ENCODE measurements around the gene ELAVL3. TPM values are rescaled to one million over a fixed set of nuclear protein-coding genes. Genes with fewer than 3 reads are reported as not detected.
A peak's percentile ranks its signal among the peaks of the same experiment; 100 is the strongest.
"Not testable (repeated sequence)": the region's sequence is repeated elsewhere in the genome, so short reads cannot be mapped to it uniquely, and the experiment has no call there.

The ELAVL3 gene
- total and polyA plus RNA-seq, 7 experiments from 2014 or later: 0.19 TPM; not detected in 6

DNA sequence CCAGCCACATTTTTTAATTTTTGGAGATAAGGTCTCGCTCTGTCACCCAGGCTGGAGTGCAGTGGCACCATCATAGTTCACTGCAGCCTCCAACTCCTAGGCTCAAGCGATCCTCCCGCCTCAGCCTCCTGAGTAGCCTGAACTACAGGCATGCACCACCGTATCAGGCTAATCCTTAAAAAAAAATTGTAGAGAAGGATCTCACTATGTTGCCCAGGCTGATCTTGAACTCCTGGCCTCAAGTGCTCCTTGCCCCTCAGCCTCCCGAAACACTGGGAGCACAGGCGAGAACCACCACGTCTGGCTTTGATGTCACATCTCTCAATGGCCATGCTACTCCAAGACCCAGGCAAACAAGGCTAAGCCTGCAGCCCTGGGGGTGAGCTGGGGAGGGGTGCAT is 24.2 kb downstream of the ELAVL3 start:
- no peak overlapping the region for H3K27ac ChIP-seq (ENCODE audit: low read depth, low read length)
- H3K27me3 ChIP-seq (ENCODE audit: control insufficient read depth in 2 of 2, insufficient read depth in 2 of 2, low read length in 2 of 2): no peaks in the 10 kb centered on the region
- H3K4me1 Mint-ChIP-seq: peaks cover 0 to 3% (median 0%) of the 10 kb centered on the region in 7 donors
- intact Hi-C loops (cut with micrococcal nuclease): no loop called here
- DNase-seq (no peak), ATAC-seq (no peak)
- POLR2A ChIA-PET: no interaction called here
- H3K27me3 Mint-ChIP-seq: peaks cover 0 to 11% (median 4%) of the 10 kb centered on the region in 5 donors
- no peaks in the 10 kb centered on the region for H3K36me3 Mint-ChIP-seq
- no peak overlapping the region for H3K4me3 Mint-ChIP-seq
- CTCF ChIA-PET: interaction anchor here (0.7 kb wide), 1 partner anchor 42 kb away, joined by 3 read pairs; no protein-coding TSS in a partner anchor
- H3K36me3 ChIP-seq (ENCODE audit: control insufficient read depth in 2 of 3, insufficient read depth in 3 of 3, low read length in 3 of 3): no peaks in the 10 kb centered on the region
- no peaks in the 10 kb centered on the region for H3K4me1 ChIP-seq (ENCODE audit: control insufficient read depth in 2 of 2, insufficient read depth in 2 of 2, low read length in 2 of 2)
- H3K9me3 Mint-ChIP-seq: peaks cover 0 to 2% (median 0%) of the 10 kb centered on the region in 11 donors
- no peak overlapping the region for H3K27ac Mint-ChIP-seq
- H3K9me3 ChIP-seq (ENCODE audit: control insufficient read depth in 2 of 3, low read length in 3 of 3): no peaks in the 10 kb centered on the region
- no peak overlapping the region for H3K4me3 ChIP-seq (ENCODE audit: low read length)

DNA sequence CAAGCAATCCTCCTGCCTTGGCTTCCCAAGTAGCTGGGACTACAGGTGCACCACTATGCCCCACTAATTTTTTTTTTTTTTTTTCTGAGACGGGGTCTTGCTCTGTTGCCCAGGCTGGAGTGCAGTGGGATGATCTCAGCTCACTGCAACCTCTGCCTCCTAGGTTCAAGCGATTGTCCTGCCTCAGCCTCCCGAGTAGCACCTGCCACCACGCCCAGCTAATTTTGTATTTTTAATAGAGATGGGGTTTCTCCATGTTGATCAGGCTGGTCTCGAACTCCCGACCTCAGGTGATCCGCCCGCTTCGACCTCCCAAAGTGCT is 25.7 kb downstream of the ELAVL3 start:
- H3K27ac Mint-ChIP-seq; H3K4me3 ChIP-seq (ENCODE audit: low read length); H3K9me3 Mint-ChIP-seq; ATAC-seq; H3K4me1 ChIP-seq (ENCODE audit: control insufficient read depth in 2 of 2, insufficient read depth in 2 of 2, low read length in 2 of 2); POLR2A ChIA-PET; H3K4me3 Mint-ChIP-seq; H3K36me3 ChIP-seq (ENCODE audit: control insufficient read depth in 2 of 3, insufficient read depth in 3 of 3, low read length in 3 of 3); H3K27ac ChIP-seq (ENCODE audit: low read depth, low read length); H3K36me3 Mint-ChIP-seq; H3K9me3 ChIP-seq (ENCODE audit: control insufficient read depth in 2 of 3, low read length in 3 of 3); intact Hi-C loops (cut with micrococcal nuclease); H3K27me3 Mint-ChIP-seq; H3K4me1 Mint-ChIP-seq; DNase-seq; H3K27me3 ChIP-seq (ENCODE audit: control insufficient read depth in 2 of 2, insufficient read depth in 2 of 2, low read length in 2 of 2): not testable (repeated sequence)
- CTCF ChIA-PET: interaction anchor here (0.6 kb wide), 1 partner anchor 28 kb away, joined by 3 read pairs; no protein-coding TSS in a partner anchor

DNA sequence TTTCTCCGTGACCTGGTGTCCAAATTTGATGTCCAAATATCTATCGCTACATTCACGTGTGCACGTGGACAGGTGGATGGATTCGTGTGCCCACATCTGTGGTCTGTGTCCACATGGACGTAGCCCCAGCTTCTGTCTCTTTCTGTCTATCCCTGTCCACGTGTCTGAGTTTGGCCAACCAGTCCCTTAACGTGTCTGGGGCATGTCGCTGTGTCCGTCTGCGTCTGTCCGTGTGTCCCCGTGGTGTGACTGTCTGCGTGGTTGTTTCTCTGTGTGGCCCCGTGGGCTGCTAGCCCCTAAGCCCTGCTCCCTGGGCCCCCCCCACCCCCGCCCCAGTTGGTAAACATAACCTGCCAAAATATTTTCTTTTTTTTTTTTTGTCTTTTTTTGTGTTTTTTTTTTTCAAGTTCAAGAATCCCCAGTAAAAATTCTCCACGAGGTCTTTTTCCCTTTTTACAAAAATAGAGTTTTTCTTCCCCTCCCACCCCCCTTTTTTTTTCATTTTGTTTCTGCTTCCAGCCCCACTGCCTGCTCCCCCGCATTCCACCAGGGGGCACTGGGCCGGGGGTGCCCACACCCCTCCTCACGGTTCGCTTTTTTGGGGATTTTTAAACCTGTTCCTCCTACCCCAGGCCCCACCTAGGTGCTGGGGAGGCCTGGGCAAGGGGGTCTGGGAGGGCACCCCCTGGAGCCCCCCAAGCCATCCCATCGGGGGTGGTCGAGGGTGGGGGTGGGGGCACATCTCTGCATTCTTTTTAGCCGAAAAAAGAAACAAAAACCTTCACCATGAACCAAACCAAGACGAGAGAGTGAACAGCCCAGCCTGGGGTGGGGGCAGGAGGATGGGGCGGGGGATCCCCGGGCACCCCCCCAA is 27.1 kb downstream of the ELAVL3 start:
- CTCF ChIA-PET: no interaction called here
- peak; percentile 58 for ATAC-seq

DNA sequence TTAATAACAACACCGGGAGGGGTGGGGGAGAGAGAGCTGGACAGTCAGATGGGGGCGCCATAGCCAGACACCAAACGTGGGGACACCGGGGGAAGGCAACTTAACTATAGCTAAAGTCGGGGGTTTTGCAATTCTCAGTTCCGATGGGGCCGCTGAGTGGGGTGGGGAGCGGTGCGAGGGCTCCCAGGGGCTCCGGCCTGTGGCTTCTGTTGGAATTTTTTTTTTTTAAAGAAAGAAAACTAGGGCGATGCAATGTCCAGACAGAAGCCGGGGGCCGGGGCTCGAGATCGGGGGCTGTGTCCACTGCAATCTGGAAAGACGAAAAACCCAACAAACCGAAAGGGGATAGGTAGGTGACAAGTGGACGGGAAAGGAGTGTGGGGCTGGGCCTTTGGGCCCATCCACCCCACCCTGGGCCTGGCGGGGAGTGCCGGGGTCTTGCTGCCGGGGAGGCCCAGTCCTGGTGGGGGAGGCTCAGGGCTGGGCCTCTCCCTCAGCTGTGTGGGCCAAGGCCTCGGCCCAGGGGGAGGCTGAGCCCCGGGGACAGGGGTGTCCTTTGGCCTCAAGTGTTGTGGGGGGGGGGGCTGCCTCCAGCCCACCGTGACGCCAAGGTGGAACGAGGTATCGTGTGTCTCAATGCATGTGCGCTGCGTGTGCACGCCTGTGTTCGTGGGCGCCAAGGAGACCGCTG is 28.1 kb downstream of the ELAVL3 start:
- intact Hi-C loops (cut with micrococcal nuclease): loop anchor here in 1 of 2 donors (5.0 kb wide), 1 partner anchor 135 kb away; no protein-coding TSS in a partner anchor
- POLR2A ChIA-PET: no interaction called here
- Histone ChIP-seq H3K4me1 (ENCODE audit: control insufficient read depth in 2 of 2, insufficient read depth in 2 of 2, low read length in 2 of 2) (no peaks in the 10 kb centered on the region), H3K36me3 (ENCODE audit: control insufficient read depth in 2 of 3, insufficient read depth in 3 of 3, low read length in 3 of 3) (peaks cover 0 to 17% (median 0%) of the 10 kb centered on the region in 3 experiments), H3K9me3 (ENCODE audit: control insufficient read depth in 2 of 3, low read length in 3 of 3) (no peaks in the 10 kb centered on the region), H3K4me3 (ENCODE audit: low read length) (no peak overlapping the region), H3K27ac (ENCODE audit: low read depth, low read length) (no peak overlapping the region), H3K27me3 (ENCODE audit: control insufficient read depth in 2 of 2, insufficient read depth in 2 of 2, low read length in 2 of 2) (no peaks in the 10 kb centered on the region)
- Mint-ChIP-seq H3K36me3 (no peaks in the 10 kb centered on the region), H3K27me3 (no peaks in the 10 kb centered on the region), H3K27ac (no peak overlapping the region), H3K4me3 (no peak overlapping the region), H3K4me1 (peaks cover 0 to 3% (median 0%) of the 10 kb centered on the region in 7 donors), H3K9me3 (peaks cover 0 to 2% (median 0%) of the 10 kb centered on the region in 11 donors)
- CTCF ChIA-PET: interaction anchor here (0.9 kb wide), 1 partner anchor 71 kb away, joined by 4 read pairs; no protein-coding TSS in a partner anchor
- DNase-seq: no peak
- no peak for ATAC-seq

More for the DNA sequence above, 27.1 kb downstream of the ELAVL3 start:
- Histone ChIP-seq H3K27me3 (ENCODE audit: control insufficient read depth in 2 of 2, insufficient read depth in 2 of 2, low read length in 2 of 2) (no peaks in the 10 kb centered on the region), H3K27ac (ENCODE audit: low read depth, low read length) (no peak overlapping the region), H3K4me3 (ENCODE audit: low read length) (no peak overlapping the region), H3K36me3 (ENCODE audit: control insufficient read depth in 2 of 3, insufficient read depth in 3 of 3, low read length in 3 of 3) (peaks cover 0 to 8% (median 0%) of the 10 kb centered on the region in 3 experiments), H3K9me3 (ENCODE audit: control insufficient read depth in 2 of 3, low read length in 3 of 3) (no peaks in the 10 kb centered on the region), H3K4me1 (ENCODE audit: control insufficient read depth in 2 of 2, insufficient read depth in 2 of 2, low read length in 2 of 2) (no peaks in the 10 kb centered on the region)
- Mint-ChIP-seq H3K27me3 (no peaks in the 10 kb centered on the region), H3K4me3 (peak overlapping the region in 1 of 10 donors; percentile 38), H3K36me3 (no peaks in the 10 kb centered on the region), H3K27ac (no peak overlapping the region), H3K4me1 (peaks cover 0 to 3% (median 0%) of the 10 kb centered on the region in 7 donors), H3K9me3 (peaks cover 0 to 2% (median 0%) of the 10 kb centered on the region in 11 donors)
- intact Hi-C loops (cut with micrococcal nuclease): loop anchor here in 1 of 2 donors (5.0 kb wide), 1 partner anchor 134 kb away; no protein-coding TSS in a partner anchor
- POLR2A ChIA-PET: no interaction called here
- DNase-seq: peak in 3 of 9 donors; percentile 9 to 15 (median 12)

DNA sequence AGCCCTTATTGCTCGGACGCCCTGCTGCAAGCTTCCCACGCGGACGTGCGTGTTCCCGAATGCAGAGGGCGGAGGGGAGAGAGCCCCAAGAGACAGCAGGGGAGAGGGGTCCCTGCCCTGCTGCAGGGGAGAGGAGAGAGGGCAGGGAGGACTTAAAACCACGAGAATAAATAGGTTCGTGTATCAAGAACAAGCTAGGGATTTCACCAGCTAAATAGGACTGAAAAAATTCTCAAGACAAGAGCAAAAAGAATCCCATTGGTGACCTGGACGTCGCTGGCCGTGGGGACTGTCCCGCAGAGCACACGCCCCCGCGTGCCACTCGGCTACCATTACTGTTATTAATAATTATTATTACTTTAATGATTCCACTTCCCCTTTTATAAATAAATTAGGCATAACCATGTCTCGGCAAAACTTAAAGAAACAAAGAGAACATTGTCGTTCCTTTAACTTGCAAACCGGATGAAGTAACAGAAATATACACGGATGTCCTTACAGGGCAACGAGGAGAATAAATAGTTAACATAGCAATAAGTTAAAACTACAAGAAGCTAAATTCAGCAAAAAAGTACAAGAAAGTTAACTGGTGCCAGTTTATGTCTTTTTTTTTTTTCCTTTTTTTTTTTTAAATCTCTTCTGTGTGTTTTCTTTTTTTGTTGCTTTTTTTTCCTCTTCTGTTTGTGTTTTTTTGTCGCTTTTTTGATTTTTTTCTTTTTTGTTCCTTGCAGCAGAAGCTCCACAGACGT is 28.8 kb downstream of the ELAVL3 start:
- H3K27me3 ChIP-seq (ENCODE audit: control insufficient read depth in 2 of 2, insufficient read depth in 2 of 2, low read length in 2 of 2): no peaks in the 10 kb centered on the region
- Mint-ChIP-seq H3K9me3 (peaks cover 0 to 2% (median 0%) of the 10 kb centered on the region in 11 donors), H3K27me3 (no peaks in the 10 kb centered on the region), H3K36me3 (no peaks in the 10 kb centered on the region), H3K4me3 (no peak overlapping the region), H3K27ac (peak overlapping the region in 1 of 9 donors; percentile 41), H3K4me1 (peaks cover 0 to 3% (median 0%) of the 10 kb centered on the region in 7 donors)
- ChIA-PET CTCF (interaction anchor here (0.6 to 0.9 kb wide), 2 partner anchors 71 to 169 kb away, joined by 4 read pairs; no protein-coding TSS in a partner anchor), POLR2A (no interaction called here)
- intact Hi-C loops (cut with micrococcal nuclease): loop anchor here in 1 of 2 donors (5.0 kb wide), 1 partner anchor 135 kb away; no protein-coding TSS in a partner anchor
- no peak overlapping the region for H3K4me3 ChIP-seq (ENCODE audit: low read length)
- H3K27ac ChIP-seq (ENCODE audit: low read depth, low read length): no peak overlapping the region
- no peak for DNase-seq
- no peaks in the 10 kb centered on the region for H3K4me1 ChIP-seq (ENCODE audit: control insufficient read depth in 2 of 2, insufficient read depth in 2 of 2, low read length in 2 of 2)
- ATAC-seq: no peak
- H3K9me3 ChIP-seq (ENCODE audit: control insufficient read depth in 2 of 3, low read length in 3 of 3): no peaks in the 10 kb centered on the region
- H3K36me3 ChIP-seq (ENCODE audit: control insufficient read depth in 2 of 3, insufficient read depth in 3 of 3, low read length in 3 of 3): peaks cover 0 to 25% (median 0%) of the 10 kb centered on the region in 3 experiments

DNA sequence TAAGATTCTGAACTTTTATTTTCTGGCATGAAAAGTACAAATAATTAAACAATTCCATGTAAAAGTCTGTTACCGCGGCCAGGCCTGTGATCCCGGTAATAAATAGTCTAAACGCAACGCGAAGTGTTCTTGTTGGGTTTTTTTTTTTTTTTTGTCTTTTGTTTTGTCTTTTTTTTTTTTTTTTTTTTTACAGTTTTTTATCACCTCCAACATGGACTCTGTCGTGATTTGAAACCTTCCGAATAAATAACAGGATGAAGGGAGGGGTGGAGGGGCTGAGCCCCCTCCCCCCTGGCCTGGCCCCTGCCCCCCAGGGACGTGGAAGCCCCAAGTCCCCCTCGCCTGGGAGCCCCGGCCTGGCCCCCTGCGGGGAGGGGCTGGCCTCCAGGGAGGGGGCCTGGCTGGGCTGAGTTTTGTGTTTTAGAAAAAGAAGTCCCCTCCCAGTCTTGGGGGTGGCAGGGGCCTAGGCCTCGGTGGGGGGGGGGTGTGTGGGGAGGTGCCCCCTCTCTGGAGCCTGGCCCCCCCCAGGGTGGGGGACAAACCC is 29.4 kb downstream of the ELAVL3 start:
- H3K9me3 ChIP-seq (ENCODE audit: control insufficient read depth in 2 of 3, low read length in 3 of 3): no peaks in the 10 kb centered on the region
- peaks cover 0 to 2% (median 0%) of the 10 kb centered on the region in 11 donors for H3K9me3 Mint-ChIP-seq
- H3K27me3 ChIP-seq (ENCODE audit: control insufficient read depth in 2 of 2, insufficient read depth in 2 of 2, low read length in 2 of 2): no peaks in the 10 kb centered on the region
- CTCF ChIA-PET: interaction anchor here (0.6 kb wide), 1 partner anchor 68 kb away, joined by 4 read pairs; no protein-coding TSS in a partner anchor
- H3K4me3 ChIP-seq (ENCODE audit: low read length): no peak overlapping the region
- no peak overlapping the region for H3K27ac ChIP-seq (ENCODE audit: low read depth, low read length)
- intact Hi-C loops (cut with micrococcal nuclease): loop anchor here in 1 of 2 donors (5.0 kb wide), 1 partner anchor 136 kb away; no protein-coding TSS in a partner anchor
- H3K4me1 Mint-ChIP-seq: peaks cover 0 to 3% (median 0%) of the 10 kb centered on the region in 7 donors
- DNase-seq (no peak), ATAC-seq (no peak)
- no peaks in the 10 kb centered on the region for H3K4me1 ChIP-seq (ENCODE audit: control insufficient read depth in 2 of 2, insufficient read depth in 2 of 2, low read length in 2 of 2)
- H3K27ac Mint-ChIP-seq: no peak overlapping the region
- H3K36me3 Mint-ChIP-seq: peaks cover 0 to 2% (median 0%) of the 10 kb centered on the region in 5 donors
- H3K27me3 Mint-ChIP-seq: no peaks in the 10 kb centered on the region
- peaks cover 0 to 31% (median 0%) of the 10 kb centered on the region in 3 experiments for H3K36me3 ChIP-seq (ENCODE audit: control insufficient read depth in 2 of 3, insufficient read depth in 3 of 3, low read length in 3 of 3)
- no peak overlapping the region for H3K4me3 Mint-ChIP-seq
- POLR2A ChIA-PET: no interaction called here
